H1 (cell line): ENCODE results near the gene TMEM107. TPM values are rescaled to one million over a fixed set of nuclear protein-coding genes. Genes with fewer than 3 reads are reported as not detected.

Experiments
- CHD7 ChIP-seq: fragments of 300-600 bp; sonication (generic); IDR thresholded peaks from 2 replicates; pipeline ENCODE4 v1.7.1; 2012; ENCODE audit warnings: low read length, moderate library complexity, mild to moderate bottlenecking, inconsistent platforms; ENCODE audit not compliant: insufficient replicate concordance
- CREB1 ChIP-seq: IDR thresholded peaks from 2 replicates; pipeline ENCODE4 v1.6.1; 2012; ENCODE audit warnings: inconsistent platforms
- E2F6 ChIP-seq: IDR thresholded peaks from 2 replicates; pipeline ENCODE4 v1.6.1; 2012; ENCODE audit warnings: inconsistent platforms
- FOSL1 ChIP-seq: IDR thresholded peaks from 2 replicates; pipeline ENCODE4 v1.6.1; 2011; ENCODE audit warnings: mild to moderate bottlenecking, low read depth, low read length, moderate library complexity; ENCODE audit not compliant: insufficient read depth
- NANOG ChIP-seq: IDR thresholded peaks from 2 replicates; pipeline ENCODE4 v1.6.1; 2011; ENCODE audit warnings: low read length, low read depth, mild to moderate bottlenecking, inconsistent platforms; ENCODE audit not compliant: insufficient read depth, poor library complexity, severe bottlenecking
- SAP30 ChIP-seq: fragments of 300-600 bp; sonication (generic); IDR thresholded peaks from 2 replicates; pipeline ENCODE4 v1.7.1; 2012; ENCODE audit warnings: low read length, moderate library complexity, mild to moderate bottlenecking, inconsistent platforms; ENCODE audit not compliant: insufficient read depth, insufficient replicate concordance
- TEAD4 ChIP-seq: IDR thresholded peaks from 2 replicates; pipeline ENCODE4 v1.6.1; 2012; ENCODE audit warnings: low read depth, low read length, inconsistent platforms, mixed read lengths
- polyA plus RNA-seq, 7 experiments: library from polyadenylated mRNA; depleted of rRNA in 3 of 7; stranded (reverse) in 5 of 7; unstranded in 2 of 7; fragments of >200 nt in 5 of 7; fragments of 200-250 nt in 2 of 7; gene quantifications; 1 replicate in 5 of 7; 2 replicates in 1 of 7; 4 replicates in 1 of 7; pipeline versions ENCODE4 v1.2.1 to v1.2.3, GENCODE V29; 2011 to 2013; ENCODE audit warnings: missing spikeins in 2 of 7, mixed read lengths in 2 of 7
- total RNA-seq: library from RNA; stranded (reverse); fragmentation: NEBNext Ultra II Directional; extraction: Animal tissue kit (Norgen Biotek cat#: 25700); gene quantifications from 2 replicates; pipeline ENCODE4 v1.2.1, GENCODE V29; 2021

Gene TMEM107
- total and polyA plus RNA-seq, 2 of the 8 experiments (the other 6 are each of a cell fraction or from before 2014, with no cell fraction given): 17.3 to 21.5 TPM

- TF ChIP-seq CHD7 (no peak), SAP30 (no peak), CREB1 (no peak), E2F6 (no peak), FOSL1 (no peak), TEAD4 (no peak), NANOG (no peak)
Observed at GRCh38 chr17:8142158-8142886, 33.9 kb downstream of the TMEM107 start (continued).
